Measurements from ENCODE around the gene DCP1A. TPM values are rescaled to one million over a fixed set of nuclear protein-coding genes. Genes with fewer than 3 reads are reported as not detected.
"Not testable (repeated sequence)": the region's sequence is repeated elsewhere in the genome, so short reads cannot be mapped to it uniquely, and the experiment has no call there.

The DCP1A gene
- total RNA-seq, 1 experiment from 2014 or later, result 32.9 TPM

DNA sequence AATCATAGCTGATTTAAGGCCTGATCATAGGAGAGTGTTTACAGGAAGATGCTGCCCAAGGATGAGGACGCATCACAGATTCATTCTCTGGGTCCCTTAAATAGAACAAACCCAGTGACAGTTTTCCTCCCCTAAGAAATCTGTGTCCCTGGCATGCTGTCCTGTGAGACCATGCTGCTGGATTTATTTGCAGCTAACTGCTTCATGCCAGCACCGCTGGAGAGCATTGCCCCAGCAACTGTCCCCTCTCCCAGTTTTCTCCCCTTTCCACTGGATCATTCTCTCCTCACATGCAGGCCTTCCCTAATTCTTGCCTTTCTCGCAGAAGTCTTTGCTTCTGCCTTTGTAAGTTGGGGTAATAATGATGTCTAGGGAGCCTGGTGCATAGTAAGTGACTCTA lies 29.3 kb upstream of the DCP1A start:
- H3K4me1 Mint-ChIP-seq (ENCODE audit: low read depth, unreplicated experiment), result no peaks in the 10 kb centered on the region
- Histone ChIP-seq H3K36me3 (ENCODE audit: control insufficient read depth, insufficient read depth, low read length) (no peaks in the 10 kb centered on the region), H3K4me1 (no peaks in the 10 kb centered on the region), H3K4me3 (ENCODE audit: low read depth, low read length) (no peak overlapping the region), H3K9me3 (no peaks in the 10 kb centered on the region), H3K27me3 (replicated peaks; ENCODE audit: control insufficient read depth, insufficient read depth, low read length) (no peaks in the 10 kb centered on the region)
- BruUV-seq (replicated peaks), result no TSS peak
- no peak overlapping the region for H3K27ac Mint-ChIP-seq (ENCODE audit: unreplicated experiment)
- no peaks in the 10 kb centered on the region for H3K36me3 Mint-ChIP-seq (ENCODE audit: insufficient read depth, unreplicated experiment)
- H3K4me3 Mint-ChIP-seq (ENCODE audit: unreplicated experiment), result no peak overlapping the region
- no peaks in the 10 kb centered on the region for H3K9me3 Mint-ChIP-seq (ENCODE audit: unreplicated experiment)
- intact Hi-C loops (cut with micrococcal nuclease; ENCODE audit: unreplicated experiment), result no loop called here
- CTCF ChIA-PET, result no interaction called here
- POLR2A ChIA-PET, result no interaction called here
- H3K27me3 Mint-ChIP-seq (ENCODE audit: insufficient read depth, unreplicated experiment), result no peaks in the 10 kb centered on the region
- TF ChIP-seq CTCF (IDR thresholded peaks at IDR 0.05; ENCODE audit: insufficient read depth in 1 of 2, low read depth in 1 of 2, low read length in 1 of 2, severe bottlenecking in 1 of 2, unreplicated experiment in 1 of 2), result no peak
- DNase-seq, result no peak

GRCh38 chr3:53375019-53375418 lies 27.7 kb upstream of the DCP1A start:
- H3K4me3 Mint-ChIP-seq (ENCODE audit: unreplicated experiment), result no peak overlapping the region

GRCh38 chr3:53370719-53371118 lies 23.4 kb upstream of the DCP1A start:
- H3K36me3 ChIP-seq (ENCODE audit: control insufficient read depth, insufficient read depth, low read length); H3K36me3 Mint-ChIP-seq (ENCODE audit: insufficient read depth, unreplicated experiment); POLR2A ChIA-PET; BruUV-seq (replicated peaks); H3K27me3 ChIP-seq (replicated peaks; ENCODE audit: control insufficient read depth, insufficient read depth, low read length); H3K9me3 ChIP-seq; H3K27me3 Mint-ChIP-seq (ENCODE audit: insufficient read depth, unreplicated experiment); intact Hi-C loops (cut with micrococcal nuclease; ENCODE audit: unreplicated experiment); H3K4me1 Mint-ChIP-seq (ENCODE audit: low read depth, unreplicated experiment); H3K9me3 Mint-ChIP-seq (ENCODE audit: unreplicated experiment); H3K4me1 ChIP-seq; CTCF ChIA-PET: not testable (repeated sequence)
- peak overlapping the region; percentile 50 for H3K27ac Mint-ChIP-seq (ENCODE audit: unreplicated experiment)
- DNase-seq, result peak in 1 of 2 experiments; percentile 39
- peak overlapping the region; percentile 27 for H3K4me3 ChIP-seq (ENCODE audit: low read depth, low read length)
- H3K4me3 Mint-ChIP-seq (ENCODE audit: unreplicated experiment), result peak overlapping the region; percentile 68

More at GRCh38 chr3:53375019-53375418, 27.7 kb upstream of the DCP1A start:
- ChIA-PET CTCF (interaction anchor here (0.7 to 1.3 kb wide), 3 partner anchors 124 to 331 kb away, joined by 3 to 4 read pairs (median 3); no protein-coding TSS in a partner anchor), POLR2A (no interaction called here)
- H3K27me3 ChIP-seq (replicated peaks; ENCODE audit: control insufficient read depth, insufficient read depth, low read length), result no peaks in the 10 kb centered on the region
- no peaks in the 10 kb centered on the region for H3K27me3 Mint-ChIP-seq (ENCODE audit: insufficient read depth, unreplicated experiment)
- H3K4me3 ChIP-seq (ENCODE audit: low read depth, low read length), result no peak overlapping the region
- no TSS peak for BruUV-seq (replicated peaks)
- H3K27ac Mint-ChIP-seq (ENCODE audit: unreplicated experiment), result no peak overlapping the region
- H3K9me3 Mint-ChIP-seq (ENCODE audit: unreplicated experiment), result no peaks in the 10 kb centered on the region
- H3K4me1 ChIP-seq, result no peaks in the 10 kb centered on the region
- no peaks in the 10 kb centered on the region for H3K36me3 Mint-ChIP-seq (ENCODE audit: insufficient read depth, unreplicated experiment)
- H3K4me1 Mint-ChIP-seq (ENCODE audit: low read depth, unreplicated experiment), result no peaks in the 10 kb centered on the region
- no peaks in the 10 kb centered on the region for H3K9me3 ChIP-seq
- intact Hi-C loops (cut with micrococcal nuclease; ENCODE audit: unreplicated experiment), result loop anchor here (1.0 kb wide), 3 partner anchors 76 to 124 kb away; no protein-coding TSS in a partner anchor
- peak; percentile 86 to 89 for TF ChIP-seq CTCF (IDR thresholded peaks at IDR 0.05; ENCODE audit: insufficient read depth in 1 of 2, low read depth in 1 of 2, low read length in 1 of 2, severe bottlenecking in 1 of 2, unreplicated experiment in 1 of 2)
- no peaks in the 10 kb centered on the region for H3K36me3 ChIP-seq (ENCODE audit: control insufficient read depth, insufficient read depth, low read length)
- DNase-seq, result peak; percentile 80 to 82

DNA sequence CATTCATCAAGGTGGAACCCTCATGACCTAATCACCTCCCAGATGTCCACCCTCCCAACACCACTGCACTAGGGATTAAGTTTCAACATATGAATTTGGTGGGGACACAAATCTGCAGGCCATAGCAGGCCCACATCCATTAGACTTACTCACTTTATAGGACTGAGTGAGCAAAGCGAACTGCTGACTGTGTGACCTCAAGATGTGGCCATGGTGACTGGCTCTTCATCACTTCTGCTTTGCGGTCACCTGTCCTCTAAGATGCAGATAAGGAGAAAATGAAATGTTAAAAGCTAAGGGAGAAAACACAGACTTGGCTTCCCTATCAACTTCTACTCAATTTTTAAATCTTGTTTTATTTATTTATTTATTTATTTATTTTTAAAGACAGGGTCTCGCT lies 14.5 kb upstream of the DCP1A start:
- Histone ChIP-seq H3K36me3 (ENCODE audit: control insufficient read depth, insufficient read depth, low read length) (no peaks in the 10 kb centered on the region), H3K9me3 (no peaks in the 10 kb centered on the region), H3K27me3 (replicated peaks; ENCODE audit: control insufficient read depth, insufficient read depth, low read length) (no peaks in the 10 kb centered on the region), H3K4me1 (no peaks in the 10 kb centered on the region), H3K4me3 (ENCODE audit: low read depth, low read length) (no peak overlapping the region)
- Mint-ChIP-seq H3K4me3 (ENCODE audit: unreplicated experiment) (no peak overlapping the region), H3K27ac (ENCODE audit: unreplicated experiment) (no peak overlapping the region), H3K4me1 (ENCODE audit: low read depth, unreplicated experiment) (no peaks in the 10 kb centered on the region), H3K27me3 (ENCODE audit: insufficient read depth, unreplicated experiment) (no peaks in the 10 kb centered on the region), H3K9me3 (ENCODE audit: unreplicated experiment) (no peaks in the 10 kb centered on the region), H3K36me3 (ENCODE audit: insufficient read depth, unreplicated experiment) (no peaks in the 10 kb centered on the region)
- ChIA-PET POLR2A (no interaction called here), CTCF (no interaction called here)
- intact Hi-C loops (cut with micrococcal nuclease; ENCODE audit: unreplicated experiment), result no loop called here
- DNase-seq, result no peak
- BruUV-seq (replicated peaks), result no TSS peak
- TF ChIP-seq CTCF (IDR thresholded peaks at IDR 0.05; ENCODE audit: insufficient read depth in 1 of 2, low read depth in 1 of 2, low read length in 1 of 2, severe bottlenecking in 1 of 2, unreplicated experiment in 1 of 2), result no peak
